LHCN-M2 (cell line): ENCODE measurements around the gene DTYMK. TPM values are rescaled to one million over a fixed set of nuclear protein-coding genes. Genes with fewer than 3 reads are reported as not detected.

Experiments
- total RNA-seq: library from RNA; depleted of rRNA; stranded (reverse); fragments of >200 nt; gene quantifications from 2 replicates; pipeline ENCODE4 v1.2.3, GENCODE V29; 2014; rRNA removed

DTYMK gene
- total RNA-seq, 1 experiment from 2014 or later = 108 TPM

Other genes with a start within 250 kb of the DTYMK start
- gene STK25, start 178.2 kb downstream of the DTYMK start, total RNA-seq = 361 and 435 TPM in 2 replicates
- 67.3 and 69.6 TPM in 2 replicates for gene BOK, start 128.1 kb downstream of the DTYMK start, total RNA-seq
- 59.4 and 63.5 TPM in 2 replicates for gene THAP4, start 49.7 kb downstream of the DTYMK start, total RNA-seq
- 68.9 and 99.8 TPM in 2 replicates for gene ATG4B, start 49.1 kb downstream of the DTYMK start, total RNA-seq
- gene ING5, start 15.2 kb upstream of the DTYMK start, total RNA-seq = 22.2 and 24.7 TPM in 2 replicates
- gene D2HGDH, start 47.8 kb upstream of the DTYMK start, total RNA-seq = 12.7 and 13.5 TPM in 2 replicates
- not detected in 2 replicates for gene GAL3ST2, start 90.0 kb upstream of the DTYMK start, total RNA-seq
- not detected in 2 replicates for gene NEU4, start 122.4 kb upstream of the DTYMK start, total RNA-seq
- gene PDCD1, start 172.1 kb upstream of the DTYMK start, total RNA-seq = not detected in 2 replicates
- not detected in 2 replicates for gene RTP5, start 182.9 kb upstream of the DTYMK start, total RNA-seq